Measurements from ENCODE around the gene TLCD3A. TPM values are rescaled to one million over a fixed set of nuclear protein-coding genes. Genes with fewer than 3 reads are reported as not detected.
"Not testable (repeated sequence)": the region's sequence is repeated elsewhere in the genome, so short reads cannot be mapped to it uniquely, and the experiment has no call there.

TLCD3A gene
- total RNA-seq, 1 experiment from 2014 or later = 31.6 TPM

DNA sequence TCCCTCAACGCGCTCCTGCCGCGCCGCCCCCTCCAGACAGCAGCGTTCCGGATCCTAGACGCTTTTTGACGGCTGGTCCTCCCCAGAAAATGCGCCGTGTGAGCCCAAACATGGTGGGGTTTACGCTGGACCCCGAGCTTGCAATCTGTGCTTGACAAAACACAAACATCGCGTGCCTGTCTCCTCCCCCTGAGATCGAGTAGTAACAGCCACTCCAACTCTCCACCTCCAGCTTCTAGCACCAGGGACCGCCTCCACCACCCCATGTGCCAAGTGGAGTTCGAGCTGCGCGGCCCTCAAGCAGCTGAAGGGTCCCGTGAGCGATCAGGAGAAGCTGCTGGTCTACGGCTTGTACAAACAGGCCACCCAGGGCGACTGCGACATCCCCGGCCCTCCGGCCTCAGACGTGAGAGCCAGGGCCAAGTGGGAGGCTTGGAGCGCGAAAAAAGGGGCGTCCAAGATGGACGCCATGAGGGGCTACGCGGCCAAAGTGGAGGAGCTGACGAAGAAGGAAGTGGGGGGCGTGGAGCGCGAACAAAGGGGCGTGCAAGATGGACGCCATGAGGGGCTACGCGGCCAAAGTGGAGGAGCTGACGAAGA lies 20.3 kb downstream of the TLCD3A start:
- H3K4me3 Mint-ChIP-seq (ENCODE audit: unreplicated experiment) = peak overlapping the region; percentile 98
- TF ChIP-seq, protein P1, sequence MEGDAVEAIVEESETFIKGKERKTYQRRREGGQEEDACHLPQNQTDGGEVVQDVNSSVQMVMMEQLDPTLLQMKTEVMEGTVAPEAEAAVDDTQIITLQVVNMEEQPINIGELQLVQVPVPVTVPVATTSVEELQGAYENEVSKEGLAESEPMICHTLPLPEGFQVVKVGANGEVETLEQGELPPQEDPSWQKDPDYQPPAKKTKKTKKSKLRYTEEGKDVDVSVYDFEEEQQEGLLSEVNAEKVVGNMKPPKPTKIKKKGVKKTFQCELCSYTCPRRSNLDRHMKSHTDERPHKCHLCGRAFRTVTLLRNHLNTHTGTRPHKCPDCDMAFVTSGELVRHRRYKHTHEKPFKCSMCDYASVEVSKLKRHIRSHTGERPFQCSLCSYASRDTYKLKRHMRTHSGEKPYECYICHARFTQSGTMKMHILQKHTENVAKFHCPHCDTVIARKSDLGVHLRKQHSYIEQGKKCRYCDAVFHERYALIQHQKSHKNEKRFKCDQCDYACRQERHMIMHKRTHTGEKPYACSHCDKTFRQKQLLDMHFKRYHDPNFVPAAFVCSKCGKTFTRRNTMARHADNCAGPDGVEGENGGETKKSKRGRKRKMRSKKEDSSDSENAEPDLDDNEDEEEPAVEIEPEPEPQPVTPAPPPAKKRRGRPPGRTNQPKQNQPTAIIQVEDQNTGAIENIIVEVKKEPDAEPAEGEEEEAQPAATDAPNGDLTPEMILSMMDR (IDR thresholded peaks at IDR 0.05; ENCODE audit: unreplicated experiment) = no peak
- CTCF ChIA-PET = interaction anchor here (0.6 to 2.8 kb wide), 10 partner anchors 11 to 576 kb away, joined by 3 to 8 read pairs (median 5); partner anchors contain the start of gene VPS53
- H3K27ac Mint-ChIP-seq (ENCODE audit: low read depth, unreplicated experiment) = peak overlapping the region; percentile 93
- H3K27me3 Mint-ChIP-seq (ENCODE audit: insufficient read depth, unreplicated experiment) = no peaks in the 10 kb centered on the region
- H3K36me3 Mint-ChIP-seq (ENCODE audit: insufficient read depth, unreplicated experiment) = peaks cover 23% of the 10 kb centered on the region
- POLR2A ChIA-PET = interaction anchor here (0.6 to 3.9 kb wide), 9 partner anchors 17 to 340 kb away, joined by 3 to 44 read pairs (median 4); partner anchors contain the start of genes GLOD4 and MRM3
- intact Hi-C loops (cut with micrococcal nuclease) = loop anchor here (5.0 kb wide), 2 partner anchors 35 to 340 kb away; a partner anchor contains a TSS
- DNase-seq (ENCODE audit: unreplicated experiment) = no peak
- BruUV-seq (replicated peaks) = no TSS peak
- peaks cover 18% of the 10 kb centered on the region for H3K4me1 Mint-ChIP-seq (ENCODE audit: insufficient read depth, unreplicated experiment)
- H3K9me3 Mint-ChIP-seq (ENCODE audit: unreplicated experiment) = peaks cover 6% of the 10 kb centered on the region

DNA sequence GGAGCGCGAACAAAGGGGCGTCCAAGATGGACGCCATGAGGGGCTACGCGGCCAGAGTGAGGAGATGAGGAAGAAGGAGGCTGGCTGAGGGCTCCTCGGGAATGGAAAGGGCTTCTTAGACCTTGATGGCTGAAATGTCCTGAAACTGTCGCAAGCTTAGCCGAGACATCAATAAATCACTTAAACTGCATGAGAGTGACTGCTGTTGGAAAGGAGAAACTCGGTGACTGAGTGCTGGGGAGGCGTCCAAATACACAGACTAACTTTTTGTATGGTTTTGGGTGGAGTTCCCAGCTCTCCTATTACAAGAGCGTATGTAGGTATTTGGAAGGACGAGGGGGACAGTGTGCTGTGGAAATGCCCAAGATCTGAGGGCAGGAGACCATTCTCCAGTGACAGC lies 21.0 kb downstream of the TLCD3A start:
- DNase-seq (ENCODE audit: unreplicated experiment) = no peak
- Mint-ChIP-seq H3K9me3 (ENCODE audit: unreplicated experiment) (peaks cover 3% of the 10 kb centered on the region), H3K27me3 (ENCODE audit: insufficient read depth, unreplicated experiment) (no peaks in the 10 kb centered on the region), H3K27ac (ENCODE audit: low read depth, unreplicated experiment) (no peak overlapping the region), H3K4me3 (ENCODE audit: unreplicated experiment) (no peak overlapping the region), H3K4me1 (ENCODE audit: insufficient read depth, unreplicated experiment) (peaks cover 16% of the 10 kb centered on the region), H3K36me3 (ENCODE audit: insufficient read depth, unreplicated experiment) (peaks cover 17% of the 10 kb centered on the region)
- TF ChIP-seq, protein P1 (IDR thresholded peaks at IDR 0.05; ENCODE audit: unreplicated experiment) = no peak
- CTCF ChIA-PET = interaction anchor here (0.8 to 1.4 kb wide), 3 partner anchors 11 to 22 kb away, joined by 5 to 6 read pairs (median 5); no protein-coding TSS in a partner anchor
- intact Hi-C loops (cut with micrococcal nuclease) = loop anchor here (5.0 kb wide), 2 partner anchors 36 to 341 kb away; a partner anchor contains a TSS
- POLR2A ChIA-PET = interaction anchor here (1.0 to 2.3 kb wide), 5 partner anchors 18 to 38 kb away, joined by 5 to 8 read pairs (median 7); partner anchors contain the start of genes GLOD4 and MRM3
- BruUV-seq (replicated peaks) = no TSS peak

DNA sequence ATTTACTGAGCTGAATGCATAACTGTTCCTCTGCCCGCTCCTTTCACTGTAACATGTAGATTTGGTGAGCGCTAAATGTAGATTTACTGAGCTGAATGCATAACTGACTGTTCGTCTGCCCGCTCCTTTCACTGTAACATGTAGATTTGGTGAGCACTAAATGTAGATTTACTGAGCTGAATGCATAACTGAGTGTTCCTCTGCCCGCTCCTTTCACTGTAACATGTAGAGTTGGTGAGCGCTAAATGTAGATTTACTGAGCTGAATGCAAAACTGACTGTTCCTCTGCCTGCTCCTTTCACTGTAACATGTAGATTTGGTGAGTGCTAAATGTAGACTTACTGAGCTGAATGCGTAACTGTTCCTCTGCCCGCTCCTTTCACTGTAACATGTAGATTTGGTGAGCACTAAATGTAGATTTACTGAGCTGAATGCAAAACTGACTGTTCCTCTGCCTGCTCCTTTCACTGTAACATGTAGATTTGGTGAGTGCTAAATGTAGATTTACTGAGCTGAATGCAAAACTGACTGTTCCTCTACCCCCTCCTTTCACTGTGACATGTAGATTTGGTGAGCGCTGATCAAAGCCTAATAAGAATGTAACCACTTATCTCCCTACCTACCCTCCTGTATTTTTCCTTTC lies 23.0 kb downstream of the TLCD3A start:
- H3K27ac Mint-ChIP-seq (ENCODE audit: low read depth, unreplicated experiment); H3K27me3 Mint-ChIP-seq (ENCODE audit: insufficient read depth, unreplicated experiment); DNase-seq (ENCODE audit: unreplicated experiment); BruUV-seq (replicated peaks); H3K9me3 Mint-ChIP-seq (ENCODE audit: unreplicated experiment); intact Hi-C loops (cut with micrococcal nuclease); H3K4me3 Mint-ChIP-seq (ENCODE audit: unreplicated experiment); H3K4me1 Mint-ChIP-seq (ENCODE audit: insufficient read depth, unreplicated experiment): not testable (repeated sequence)
- POLR2A ChIA-PET = interaction anchor here (0.8 to 2.7 kb wide), 6 partner anchors 22 to 41 kb away, joined by 3 to 11 read pairs (median 4); partner anchors contain the start of genes GLOD4, MRM3 and VPS53
- H3K36me3 Mint-ChIP-seq (ENCODE audit: insufficient read depth, unreplicated experiment) = peaks cover 32% of the 10 kb centered on the region
- CTCF ChIA-PET = interaction anchor here (0.6 kb wide), 2 partner anchors 20 to 225 kb away, joined by 3 to 6 read pairs; no protein-coding TSS in a partner anchor

DNA sequence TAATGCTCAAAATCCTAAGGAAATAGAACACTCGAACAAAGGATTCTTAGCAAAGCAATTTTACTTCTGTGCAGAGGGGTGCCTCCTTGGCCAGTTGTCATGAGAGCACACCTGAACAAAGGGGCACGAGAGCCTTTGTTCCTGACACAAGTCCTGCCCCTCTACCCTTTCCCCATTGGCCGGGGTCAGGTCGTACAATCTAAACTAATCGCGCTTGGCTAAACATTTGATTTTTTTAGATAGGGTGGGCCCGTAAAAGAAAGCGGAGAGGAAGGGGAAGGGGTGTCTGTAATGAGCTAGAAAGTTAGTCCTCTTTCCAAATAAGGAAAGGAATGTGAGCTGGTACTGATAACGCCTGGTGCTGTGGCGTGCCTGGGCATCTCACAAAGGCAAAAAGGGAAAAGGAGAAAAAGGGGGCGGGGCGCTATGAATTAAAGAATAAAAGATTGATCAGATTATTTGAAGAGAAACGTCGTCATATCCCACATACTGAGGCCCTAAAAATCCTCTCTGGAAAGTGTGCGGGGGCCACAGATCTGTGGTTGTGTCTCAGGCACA lies 23.7 kb downstream of the TLCD3A start:
- peaks cover 35% of the 10 kb centered on the region for H3K36me3 Mint-ChIP-seq (ENCODE audit: insufficient read depth, unreplicated experiment)
- BruUV-seq (replicated peaks); H3K27ac Mint-ChIP-seq (ENCODE audit: low read depth, unreplicated experiment); H3K4me3 Mint-ChIP-seq (ENCODE audit: unreplicated experiment); H3K9me3 Mint-ChIP-seq (ENCODE audit: unreplicated experiment); DNase-seq (ENCODE audit: unreplicated experiment); CTCF ChIA-PET; intact Hi-C loops (cut with micrococcal nuclease); H3K4me1 Mint-ChIP-seq (ENCODE audit: insufficient read depth, unreplicated experiment); H3K27me3 Mint-ChIP-seq (ENCODE audit: insufficient read depth, unreplicated experiment): not testable (repeated sequence)
- POLR2A ChIA-PET = interaction anchor here (1.2 to 2.7 kb wide), 2 partner anchors 26 kb away, joined by 3 to 11 read pairs; partner anchors contain the start of genes GLOD4 and MRM3

Measured in MCF 10A (cell line).